ENCODE measurements around the gene PZP.
"Not testable (repeated sequence)": the region's sequence is repeated elsewhere in the genome, so short reads cannot be mapped to it uniquely, and the experiment has no call there.

DNA sequence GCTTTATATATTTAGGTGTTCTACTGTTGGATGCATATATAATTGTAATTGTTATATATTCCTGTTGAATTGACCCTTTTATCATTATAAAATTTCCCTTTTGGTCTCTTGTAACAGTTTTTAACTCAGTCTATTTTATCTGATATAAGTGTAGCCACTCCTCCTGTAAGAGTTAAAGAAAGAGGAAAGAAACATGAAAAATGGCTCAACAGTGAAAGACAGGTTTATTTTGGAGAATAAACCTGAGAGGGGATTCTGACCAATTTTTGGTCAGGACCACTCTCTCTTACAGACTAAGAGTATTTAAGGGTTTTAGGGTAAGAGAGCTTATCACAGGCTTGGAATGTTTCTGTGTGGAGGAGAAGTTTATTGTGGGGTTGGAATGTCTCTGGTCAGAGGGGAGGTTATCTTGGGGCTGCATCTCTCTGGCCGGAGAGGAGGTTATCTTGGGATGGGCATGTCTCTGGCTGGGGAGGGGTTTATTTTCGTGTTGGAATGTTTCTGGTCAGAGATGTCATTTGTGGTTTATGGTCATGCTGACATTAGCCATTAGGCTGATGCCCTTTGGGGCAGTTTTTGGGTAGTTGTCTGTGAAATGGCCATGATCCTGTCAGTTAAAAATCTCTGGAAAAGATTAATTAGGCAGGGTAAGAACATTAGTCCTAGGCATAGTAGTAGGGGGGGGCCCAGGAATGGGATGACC lies 68.5 kb downstream of the PZP start:
- TF ChIP-seq, protein P1, sequence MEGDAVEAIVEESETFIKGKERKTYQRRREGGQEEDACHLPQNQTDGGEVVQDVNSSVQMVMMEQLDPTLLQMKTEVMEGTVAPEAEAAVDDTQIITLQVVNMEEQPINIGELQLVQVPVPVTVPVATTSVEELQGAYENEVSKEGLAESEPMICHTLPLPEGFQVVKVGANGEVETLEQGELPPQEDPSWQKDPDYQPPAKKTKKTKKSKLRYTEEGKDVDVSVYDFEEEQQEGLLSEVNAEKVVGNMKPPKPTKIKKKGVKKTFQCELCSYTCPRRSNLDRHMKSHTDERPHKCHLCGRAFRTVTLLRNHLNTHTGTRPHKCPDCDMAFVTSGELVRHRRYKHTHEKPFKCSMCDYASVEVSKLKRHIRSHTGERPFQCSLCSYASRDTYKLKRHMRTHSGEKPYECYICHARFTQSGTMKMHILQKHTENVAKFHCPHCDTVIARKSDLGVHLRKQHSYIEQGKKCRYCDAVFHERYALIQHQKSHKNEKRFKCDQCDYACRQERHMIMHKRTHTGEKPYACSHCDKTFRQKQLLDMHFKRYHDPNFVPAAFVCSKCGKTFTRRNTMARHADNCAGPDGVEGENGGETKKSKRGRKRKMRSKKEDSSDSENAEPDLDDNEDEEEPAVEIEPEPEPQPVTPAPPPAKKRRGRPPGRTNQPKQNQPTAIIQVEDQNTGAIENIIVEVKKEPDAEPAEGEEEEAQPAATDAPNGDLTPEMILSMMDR (IDR thresholded peaks at IDR 0.05), result not testable (repeated sequence)
- TF ChIP-seq POLR2A (IDR thresholded peaks at IDR 0.05), result not testable (repeated sequence)
